ENCODE results near the gene METTL15. TPM values are rescaled to one million over a fixed set of nuclear protein-coding genes. Genes with fewer than 3 reads are reported as not detected.

The METTL15 gene
- total and polyA plus RNA-seq, 11 donors, result 5.2 to 14.4 (median 9.9) TPM

Other genes starting within 250 kb of the METTL15 start
- gene KIF18A, start 232 bp upstream of the METTL15 start, total RNA-seq, result 1 to 10 TPM in 1 of 9 donors, under 1 TPM in 5, not detected in 3; 0.10 to 1.7 (median 0.27) TPM
- gene KIF18A, start 232 bp upstream of the METTL15 start, polyA plus RNA-seq, result under 1 TPM in 1 of 2 donors, not detected in 1; 0.28 TPM

Data from heart left ventricle (tissue), 11 donors.